HepG2 (cell line): ENCODE results near the gene SLC2A10. TPM values are rescaled to one million over a fixed set of nuclear protein-coding genes. Genes with fewer than 3 reads are reported as not detected.

ENCODE experiments used
- BCL6 ChIP-seq: IDR thresholded peaks from 2 replicates; pipeline ENCODE4 v1.6.1; 2016; ENCODE audit warnings: missing genetic modification reagents, missing compliant biosample characterization
- CC2D1A ChIP-seq: sonication (generic); formaldehyde crosslinking; IDR thresholded peaks from 2 replicates; pipeline ENCODE4 v1.8.1; 2023; ENCODE audit warnings: mild to moderate bottlenecking, missing genetic modification reagents
- DMAP1 ChIP-seq: IDR thresholded peaks from 2 replicates; pipeline ENCODE4 v1.6.1; 2016
- DR1 ChIP-seq: sonication (generic); formaldehyde crosslinking; IDR thresholded peaks from 2 replicates; pipeline ENCODE4 v1.8.0; 2021; ENCODE audit warnings: mild to moderate bottlenecking, missing genetic modification reagents, inconsistent platforms
- ISX ChIP-seq: sonication (generic); formaldehyde crosslinking; conservative IDR thresholded peaks from 2 replicates; pipeline ENCODE4 v1.5.0; 2020; ENCODE audit warnings: missing genetic modification reagents
- KLF15 ChIP-seq: sonication (generic); formaldehyde crosslinking; IDR thresholded peaks from 2 replicates; pipeline ENCODE4 v1.8.1; 2023; ENCODE audit warnings: borderline replicate concordance, mild to moderate bottlenecking, inconsistent platforms, missing genetic modification reagents, mixed read lengths
- MEIS2 ChIP-seq: sonication (generic); formaldehyde crosslinking; IDR thresholded peaks from 2 replicates; pipeline ENCODE4 v1.9.0; 2021; ENCODE audit warnings: mild to moderate bottlenecking, missing genetic modification reagents
- MTF2 ChIP-seq: sonication (generic); formaldehyde crosslinking; IDR thresholded peaks from 2 replicates; pipeline ENCODE4 v1.5.0; 2020; ENCODE audit warnings: missing genetic modification reagents, borderline replicate concordance
- NFIC ChIP-seq: IDR thresholded peaks from 2 replicates; pipeline ENCODE4 v1.6.1; 2012; ENCODE audit warnings: mild to moderate bottlenecking, low read length, inconsistent platforms
- NONO ChIP-seq, 2 experiments: fragments of 450-650 bp in 1 of 2; sonication (generic) in 1 of 2; formaldehyde crosslinking in 1 of 2; IDR thresholded peaks in 1 of 2; conservative IDR thresholded peaks in 1 of 2; 2 replicates each; pipeline versions ENCODE4 v1.6.1 to v1.8.0; 2017 to 2022; ENCODE audit warnings: mild to moderate bottlenecking in 1 of 2, missing genetic modification reagents in 1 of 2, moderate library complexity in 1 of 2
- PAWR ChIP-seq: sonication (generic); formaldehyde crosslinking; IDR thresholded peaks from 2 replicates; pipeline ENCODE4 v1.4.0; 2020; ENCODE audit warnings: missing genetic modification reagents, mild to moderate bottlenecking, borderline replicate concordance
- PCBP1 ChIP-seq: fragments of 200-400 bp; formaldehyde crosslinking; IDR thresholded peaks from 2 replicates; pipeline ENCODE4 v1.6.1; 2017; ENCODE audit warnings: mild to moderate bottlenecking, low read depth, low read length, borderline replicate concordance
- SPEN ChIP-seq: sonication (generic); formaldehyde crosslinking; IDR thresholded peaks from 2 replicates; pipeline ENCODE4 v1.5.1; 2020; ENCODE audit warnings: low read depth, mild to moderate bottlenecking, missing genetic modification reagents
- SUZ12 ChIP-seq: fragments of 150-350 bp; IDR thresholded peaks from 2 replicates; pipeline ENCODE4 v1.6.1; 2014; ENCODE audit warnings: low read depth, low read length
- XBP1 ChIP-seq: sonication (generic); formaldehyde crosslinking; IDR thresholded peaks from 2 replicates; pipeline ENCODE4 v1.5.0; 2020; ENCODE audit warnings: missing genetic modification reagents
- ZNF24 ChIP-seq: fragments of 450-650 bp; IDR thresholded peaks from 2 replicates; pipeline ENCODE4 v1.6.1; 2017; ENCODE audit warnings: antibody characterized with exemption, mild to moderate bottlenecking
- ZNF44 ChIP-seq: sonication (generic); formaldehyde crosslinking; IDR thresholded peaks from 2 replicates; pipeline ENCODE4 v1.5.1; 2020; ENCODE audit warnings: mild to moderate bottlenecking, missing genetic modification reagents
- ZNF678 ChIP-seq: sonication (generic); formaldehyde crosslinking; IDR thresholded peaks from 2 replicates; pipeline ENCODE4 v1.4.0; 2020; ENCODE audit warnings: mild to moderate bottlenecking, missing genetic modification reagents
- polyA plus RNA-seq, 8 experiments: library from polyadenylated mRNA; depleted of rRNA in 3 of 8; stranded (reverse) in 7 of 8; unstranded in 1 of 8; fragments of >200 nt; fragmentation: Illumina TruSeq in 4 of 8; extraction: Trizol in 4 of 8; gene quantifications; 2 replicates each; pipeline versions ENCODE4 v1.2.1 to v1.2.3, GENCODE V29; 2011 to 2016; ENCODE audit warnings: low read depth in 4 of 8, missing spikeins in 1 of 8, mixed read lengths in 1 of 8; ENCODE audit not compliant: insufficient read depth in 1 of 8
- total RNA-seq, 5 experiments: library from RNA; depleted of rRNA; stranded (reverse); fragments of >200 nt; fragmentation: Illumina TruSeq; extraction: Trizol; gene quantifications; 2 replicates each; pipeline ENCODE4 v1.2.3, GENCODE V29; 2016; ENCODE audit warnings: low read depth in 1 of 5
- TF ChIP-seq, protein P1 (sequence below): sonication (generic); formaldehyde crosslinking; IDR thresholded peaks from 2 replicates; pipeline ENCODE4 v1.5.1; 2020; ENCODE audit warnings: missing genetic modification reagents, mild to moderate bottlenecking, borderline replicate concordance
- TF ChIP-seq, protein P2 (sequence below): sonication (generic); formaldehyde crosslinking; IDR thresholded peaks from 2 replicates; pipeline ENCODE4 v1.4.0; 2020; ENCODE audit warnings: missing genetic modification reagents
- TF ChIP-seq, protein P3 (sequence below): sonication (generic); formaldehyde crosslinking; IDR thresholded peaks from 2 replicates; pipeline ENCODE4 v1.5.0; 2020; ENCODE audit warnings: missing genetic modification reagents
- TF ChIP-seq, protein P4 (sequence below): sonication (generic); formaldehyde crosslinking; IDR thresholded peaks from 2 replicates; pipeline ENCODE4 v1.4.0; 2020; ENCODE audit warnings: missing genetic modification reagents
- TF ChIP-seq, protein P5 (sequence below): fragments of 450-650 bp; IDR thresholded peaks from 2 replicates; pipeline ENCODE4 v1.6.1; 2016

The SLC2A10 gene
- total and polyA plus RNA-seq, 2 of the 13 experiments (the other 11 are each of a cell fraction or from before 2014, with no cell fraction given): 16.0 to 18.4 TPM

DNA sequence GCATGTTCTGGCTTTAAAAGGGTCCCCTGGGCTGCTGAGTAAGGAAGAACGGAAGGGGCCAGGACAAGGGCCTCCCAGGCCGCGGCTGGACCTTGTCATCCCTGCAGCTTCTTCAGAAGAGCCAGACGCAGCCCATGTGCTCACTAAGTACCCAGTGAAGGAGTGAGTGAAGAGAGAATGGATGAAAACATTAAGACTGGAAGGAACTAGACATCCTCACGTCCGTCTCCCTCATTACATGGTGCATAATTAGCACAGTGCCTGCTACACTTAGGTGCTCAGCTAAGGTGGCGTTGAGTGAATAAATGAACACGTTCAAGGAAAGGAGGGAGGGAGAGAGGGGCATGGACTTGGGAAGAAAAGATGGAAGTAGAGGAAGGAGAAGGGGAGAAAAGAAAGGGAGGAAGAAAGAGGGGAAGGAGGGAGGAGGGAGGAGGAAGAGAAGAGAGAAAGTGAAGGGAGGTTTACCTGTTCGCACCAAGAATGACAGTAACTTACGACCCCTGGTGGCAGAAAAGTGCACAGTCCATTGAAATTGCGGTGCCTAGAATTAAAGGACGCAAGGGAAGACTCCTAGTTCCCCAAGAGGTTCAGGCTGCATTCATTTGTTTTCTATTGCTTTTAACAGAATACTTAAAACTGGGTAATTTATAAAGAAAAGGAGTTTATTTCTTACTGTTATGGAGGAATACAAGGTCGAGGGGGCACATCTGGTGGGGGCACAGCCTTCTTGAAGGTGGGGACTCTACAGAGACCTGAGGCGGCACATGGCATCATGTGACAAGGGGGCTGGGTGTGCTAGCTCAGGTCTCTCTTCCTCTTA, 28.2 kb upstream of the SLC2A10 start (continued):
- TF ChIP-seq, protein P1, sequence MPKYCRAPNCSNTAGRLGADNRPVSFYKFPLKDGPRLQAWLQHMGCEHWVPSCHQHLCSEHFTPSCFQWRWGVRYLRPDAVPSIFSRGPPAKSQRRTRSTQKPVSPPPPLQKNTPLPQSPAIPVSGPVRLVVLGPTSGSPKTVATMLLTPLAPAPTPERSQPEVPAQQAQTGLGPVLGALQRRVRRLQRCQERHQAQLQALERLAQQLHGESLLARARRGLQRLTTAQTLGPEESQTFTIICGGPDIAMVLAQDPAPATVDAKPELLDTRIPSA (CRISPR knock-in tag): no peak
- TF ChIP-seq, protein P2, sequence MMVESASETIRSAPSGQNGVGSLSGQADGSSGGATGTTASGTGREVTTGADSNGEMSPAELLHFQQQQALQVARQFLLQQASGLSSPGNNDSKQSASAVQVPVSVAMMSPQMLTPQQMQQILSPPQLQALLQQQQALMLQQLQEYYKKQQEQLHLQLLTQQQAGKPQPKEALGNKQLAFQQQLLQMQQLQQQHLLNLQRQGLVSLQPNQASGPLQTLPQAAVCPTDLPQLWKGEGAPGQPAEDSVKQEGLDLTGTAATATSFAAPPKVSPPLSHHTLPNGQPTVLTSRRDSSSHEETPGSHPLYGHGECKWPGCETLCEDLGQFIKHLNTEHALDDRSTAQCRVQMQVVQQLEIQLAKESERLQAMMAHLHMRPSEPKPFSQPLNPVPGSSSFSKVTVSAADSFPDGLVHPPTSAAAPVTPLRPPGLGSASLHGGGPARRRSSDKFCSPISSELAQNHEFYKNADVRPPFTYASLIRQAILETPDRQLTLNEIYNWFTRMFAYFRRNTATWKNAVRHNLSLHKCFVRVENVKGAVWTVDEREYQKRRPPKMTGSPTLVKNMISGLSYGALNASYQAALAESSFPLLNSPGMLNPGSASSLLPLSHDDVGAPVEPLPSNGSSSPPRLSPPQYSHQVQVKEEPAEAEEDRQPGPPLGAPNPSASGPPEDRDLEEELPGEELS (CRISPR knock-in tag): 0 out of 2 replicates have a peak, but pooled peaks have one; percentile 31
- TF ChIP-seq ZNF44 (CRISPR knock-in tag) (no peak), PAWR (no peak), XBP1 (no peak), ZNF678 (no peak), MEIS2 (0 out of 2 replicates have a peak, but pooled peaks have one; percentile 37), KLF15 (CRISPR knock-in tag) (no peak), NFIC (no peak), NONO (IDR thresholded peaks at IDR 0.05) (no peak), NONO (CRISPR knock-in tag; conservative IDR thresholded peaks at IDR 0.05) (peak; percentile 13; the same call in 1 of the 2 replicates), DMAP1 (no peak), SUZ12 (no peak), ISX (no peak), MTF2 (CRISPR knock-in tag) (no peak), DR1 (CRISPR knock-in tag) (no peak), PCBP1 (0 out of 2 replicates have a peak, but pooled peaks have one; percentile 65), BCL6 (no peak; the same call in 1 of the 2 replicates), SPEN (CRISPR knock-in tag) (no peak; the same call in 1 of the 2 replicates), ZNF24 (no peak), CC2D1A (CRISPR knock-in tag) (no peak)
- TF ChIP-seq, protein P3, sequence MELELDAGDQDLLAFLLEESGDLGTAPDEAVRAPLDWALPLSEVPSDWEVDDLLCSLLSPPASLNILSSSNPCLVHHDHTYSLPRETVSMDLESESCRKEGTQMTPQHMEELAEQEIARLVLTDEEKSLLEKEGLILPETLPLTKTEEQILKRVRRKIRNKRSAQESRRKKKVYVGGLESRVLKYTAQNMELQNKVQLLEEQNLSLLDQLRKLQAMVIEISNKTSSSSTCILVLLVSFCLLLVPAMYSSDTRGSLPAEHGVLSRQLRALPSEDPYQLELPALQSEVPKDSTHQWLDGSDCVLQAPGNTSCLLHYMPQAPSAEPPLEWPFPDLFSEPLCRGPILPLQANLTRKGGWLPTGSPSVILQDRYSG: no peak
- TF ChIP-seq, protein P4, sequence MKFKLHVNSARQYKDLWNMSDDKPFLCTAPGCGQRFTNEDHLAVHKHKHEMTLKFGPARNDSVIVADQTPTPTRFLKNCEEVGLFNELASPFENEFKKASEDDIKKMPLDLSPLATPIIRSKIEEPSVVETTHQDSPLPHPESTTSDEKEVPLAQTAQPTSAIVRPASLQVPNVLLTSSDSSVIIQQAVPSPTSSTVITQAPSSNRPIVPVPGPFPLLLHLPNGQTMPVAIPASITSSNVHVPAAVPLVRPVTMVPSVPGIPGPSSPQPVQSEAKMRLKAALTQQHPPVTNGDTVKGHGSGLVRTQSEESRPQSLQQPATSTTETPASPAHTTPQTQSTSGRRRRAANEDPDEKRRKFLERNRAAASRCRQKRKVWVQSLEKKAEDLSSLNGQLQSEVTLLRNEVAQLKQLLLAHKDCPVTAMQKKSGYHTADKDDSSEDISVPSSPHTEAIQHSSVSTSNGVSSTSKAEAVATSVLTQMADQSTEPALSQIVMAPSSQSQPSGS (CRISPR knock-in tag): peak; percentile 16; the same call in 1 of the 2 replicates
- TF ChIP-seq, protein P5, sequence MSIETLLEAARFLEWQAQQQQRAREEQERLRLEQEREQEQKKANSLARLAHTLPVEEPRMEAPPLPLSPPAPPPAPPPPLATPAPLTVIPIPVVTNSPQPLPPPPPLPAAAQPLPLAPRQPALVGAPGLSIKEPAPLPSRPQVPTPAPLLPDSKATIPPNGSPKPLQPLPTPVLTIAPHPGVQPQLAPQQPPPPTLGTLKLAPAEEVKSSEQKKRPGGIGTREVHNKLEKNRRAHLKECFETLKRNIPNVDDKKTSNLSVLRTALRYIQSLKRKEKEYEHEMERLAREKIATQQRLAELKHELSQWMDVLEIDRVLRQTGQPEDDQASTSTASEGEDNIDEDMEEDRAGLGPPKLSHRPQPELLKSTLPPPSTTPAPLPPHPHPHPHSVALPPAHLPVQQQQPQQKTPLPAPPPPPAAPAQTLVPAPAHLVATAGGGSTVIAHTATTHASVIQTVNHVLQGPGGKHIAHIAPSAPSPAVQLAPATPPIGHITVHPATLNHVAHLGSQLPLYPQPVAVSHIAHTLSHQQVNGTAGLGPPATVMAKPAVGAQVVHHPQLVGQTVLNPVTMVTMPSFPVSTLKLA: no peak
